Psoas muscle (tissue), 8 donors: ENCODE data around the gene UBAC2. TPM values are rescaled to one million over a fixed set of nuclear protein-coding genes. Genes with fewer than 3 reads are reported as not detected.

Experiments
- ATAC-seq, 4 donors: fragments of 200-7000 bp; cut with Tn5 transposase; one replicate each; pipeline ENCODE4 v1.9.1; 2020; ENCODE audit warnings: moderate library complexity in 3 of 4, mild to moderate bottlenecking in 2 of 4
- DNase-seq, 2 donors: peaks; one replicate each; pipeline ENCODE4 v3.0.0-alpha.2; 2020
- H3K27ac ChIP-seq: fragments of 200-600 bp; one replicate; pipeline ENCODE4 v1.8.0; 2022
- H3K27me3 ChIP-seq, 3 donors: fragments of 200-600 bp in 1 of 3; one replicate each; pipeline versions ENCODE4 v1.6.1 to v1.8.0; 2013 to 2022; ENCODE audit warnings: low read length in 2 of 3, mild to moderate bottlenecking in 2 of 3, moderate library complexity in 1 of 3; ENCODE audit not compliant: insufficient read depth in 3 of 3
- H3K36me3 ChIP-seq, 2 donors: fragments of 200-600 bp in 1 of 2; one replicate each; pipeline versions ENCODE4 v1.6.1 to v1.8.0; 2013 to 2022; ENCODE audit warnings: low read depth in 1 of 2, mild to moderate bottlenecking in 1 of 2, moderate library complexity in 1 of 2; ENCODE audit not compliant: insufficient read depth in 1 of 2
- H3K4me1 ChIP-seq: fragments of 200-600 bp; one replicate; pipeline ENCODE4 v1.8.0; 2022
- H3K4me3 ChIP-seq: fragments of 200-600 bp; one replicate; pipeline ENCODE4 v1.8.0; 2022; ENCODE audit warnings: mild to moderate bottlenecking
- H3K9me3 ChIP-seq: fragments of 200-600 bp; one replicate; pipeline ENCODE4 v1.8.0; 2022
- WGBS, 3 donors: extraction: QIAGEN DNeasy Blood & Tissue Kit; methylation state at CpG; one replicate each; pipeline versions ENCODE4 v1.1.6 to v1.1.7; 2013; 5-methylcytosine and 5-hydroxymethylcytosine counted together
- intact Hi-C, 2 donors: fragments of 100-400 bp; cut with DNase I; formaldehyde crosslinking; loops; one replicate each; pipeline versions ENCODE4 v1.11.0 to v1.14.2; 2022
- polyA plus RNA-seq, 3 donors: library from polyadenylated mRNA; stranded (reverse); fragments of 200-250 nt; gene quantifications; one replicate each; pipeline ENCODE4 v1.2.3, GENCODE V29; 2013
- total RNA-seq, 4 donors: library from RNA; stranded (reverse); fragmentation: NEBNext Ultra II Directional in 2 of 4; extraction: Animal tissue kit (Norgen Biotek cat#: 25700) in 2 of 4; gene quantifications; one replicate each; pipeline versions ENCODE4 v1.2.1 to v1.2.4, GENCODE V29; 2021 to 2023
- TF ChIP-seq, protein P1 (sequence below): fragments of 200-600 bp; IDR thresholded peaks from one replicate; pipeline ENCODE4 v1.8.0; 2022; ENCODE audit warnings: antibody characterized with exemption
- donor health status: healthy with polysubstance abuse.
- donor health status: DM: no; HTN: no; CAD: no; lungs with moderate emphysema.
- donor health status: Bipolar disorder and iron deficiency.
- donor health status: healthy.
- donor health status: DM: yes; HTN: yes; CAD: no.
- donor health status: DM: no; HTN: no; CAD: no.
- donor health status: DM: no; HTN: no; CAD: no.
- donor health status: DM: yes; HTN: yes; CAD: no.

The UBAC2 gene
- total and polyA plus RNA-seq, 7 donors: 54.1 to 97.1 (median 71.7) TPM

DNA sequence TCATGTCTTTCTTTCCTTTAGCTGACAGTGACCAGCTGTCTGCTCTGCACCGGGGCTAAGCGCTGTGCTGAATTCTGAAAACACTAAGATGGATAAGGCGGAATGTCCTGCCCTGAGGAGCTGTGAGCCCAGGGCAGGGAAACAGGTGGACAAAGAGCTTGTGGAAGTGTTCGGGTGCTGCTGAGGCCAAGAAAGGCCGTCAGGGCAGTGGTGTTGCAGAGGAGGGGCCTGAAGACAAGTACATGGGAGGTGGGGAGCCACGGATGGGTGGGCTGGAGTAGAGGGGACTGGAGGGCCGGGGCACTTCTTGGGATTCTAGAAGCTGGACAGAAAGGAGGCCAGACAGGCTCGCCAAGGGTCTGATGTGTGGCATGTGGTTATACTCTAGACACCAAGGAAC lies 172.8 kb downstream of the UBAC2 start:
- 89 to 96% (median 93%) methylated on average over 8 of the region's 8 CpGs for WGBS, 3 donors
- ATAC-seq (no peak), DNase-seq (no peak)
- Histone ChIP-seq H3K9me3 (no peaks in the 10 kb centered on the region), H3K4me1 (no peaks in the 10 kb centered on the region), H3K27ac (no peak overlapping the region), H3K27me3 (no peaks in the 10 kb centered on the region), H3K4me3 (no peak overlapping the region), H3K36me3 (peaks cover 0 to 70% of the 10 kb centered on the region in 2 donors)
- intact Hi-C loops: no loop called here
- TF ChIP-seq, protein P1, sequence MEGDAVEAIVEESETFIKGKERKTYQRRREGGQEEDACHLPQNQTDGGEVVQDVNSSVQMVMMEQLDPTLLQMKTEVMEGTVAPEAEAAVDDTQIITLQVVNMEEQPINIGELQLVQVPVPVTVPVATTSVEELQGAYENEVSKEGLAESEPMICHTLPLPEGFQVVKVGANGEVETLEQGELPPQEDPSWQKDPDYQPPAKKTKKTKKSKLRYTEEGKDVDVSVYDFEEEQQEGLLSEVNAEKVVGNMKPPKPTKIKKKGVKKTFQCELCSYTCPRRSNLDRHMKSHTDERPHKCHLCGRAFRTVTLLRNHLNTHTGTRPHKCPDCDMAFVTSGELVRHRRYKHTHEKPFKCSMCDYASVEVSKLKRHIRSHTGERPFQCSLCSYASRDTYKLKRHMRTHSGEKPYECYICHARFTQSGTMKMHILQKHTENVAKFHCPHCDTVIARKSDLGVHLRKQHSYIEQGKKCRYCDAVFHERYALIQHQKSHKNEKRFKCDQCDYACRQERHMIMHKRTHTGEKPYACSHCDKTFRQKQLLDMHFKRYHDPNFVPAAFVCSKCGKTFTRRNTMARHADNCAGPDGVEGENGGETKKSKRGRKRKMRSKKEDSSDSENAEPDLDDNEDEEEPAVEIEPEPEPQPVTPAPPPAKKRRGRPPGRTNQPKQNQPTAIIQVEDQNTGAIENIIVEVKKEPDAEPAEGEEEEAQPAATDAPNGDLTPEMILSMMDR: no peak

DNA sequence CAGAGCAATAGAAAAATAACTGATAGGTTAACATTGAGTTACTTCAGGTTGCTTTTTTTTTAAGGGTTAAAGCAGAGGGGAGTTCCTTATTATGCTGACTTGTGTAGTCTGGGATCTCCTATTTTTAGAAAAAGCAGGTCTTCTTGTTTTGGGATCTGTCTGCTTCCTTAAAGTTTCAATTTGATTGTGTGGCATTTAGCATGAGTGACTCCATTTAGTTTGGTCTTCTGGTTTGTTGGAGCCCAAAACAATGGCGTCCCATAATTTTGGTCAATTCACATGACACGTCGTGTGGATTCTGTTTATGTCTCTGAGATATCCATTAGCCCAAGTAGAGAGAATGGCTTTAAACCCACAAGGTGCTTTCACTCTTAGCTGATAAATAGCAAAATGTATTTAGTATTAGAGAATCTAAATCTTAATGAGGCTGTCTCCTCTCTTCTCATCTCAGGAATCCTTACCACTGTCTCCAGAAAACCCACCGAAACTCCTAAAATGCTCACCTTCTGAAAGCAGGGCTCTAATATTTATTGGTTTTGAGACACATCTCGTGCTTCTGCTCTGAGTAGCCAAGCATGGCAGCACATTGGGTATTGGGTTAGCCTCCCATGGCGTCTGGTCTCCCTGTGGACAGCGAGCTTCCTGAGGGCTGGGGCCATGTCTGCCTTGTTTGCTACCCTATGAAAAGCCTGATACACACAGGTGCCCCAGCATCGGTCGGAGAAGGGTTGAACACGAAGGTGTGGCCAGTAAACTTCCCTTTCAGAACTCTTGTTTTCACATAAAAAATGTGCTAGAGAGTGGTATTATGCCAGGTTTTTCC lies 173.7 kb downstream of the UBAC2 start:
- WGBS, 3 donors: 95 to 98% (median 96%) methylated on average over 10 of the region's 10 CpGs

DNA sequence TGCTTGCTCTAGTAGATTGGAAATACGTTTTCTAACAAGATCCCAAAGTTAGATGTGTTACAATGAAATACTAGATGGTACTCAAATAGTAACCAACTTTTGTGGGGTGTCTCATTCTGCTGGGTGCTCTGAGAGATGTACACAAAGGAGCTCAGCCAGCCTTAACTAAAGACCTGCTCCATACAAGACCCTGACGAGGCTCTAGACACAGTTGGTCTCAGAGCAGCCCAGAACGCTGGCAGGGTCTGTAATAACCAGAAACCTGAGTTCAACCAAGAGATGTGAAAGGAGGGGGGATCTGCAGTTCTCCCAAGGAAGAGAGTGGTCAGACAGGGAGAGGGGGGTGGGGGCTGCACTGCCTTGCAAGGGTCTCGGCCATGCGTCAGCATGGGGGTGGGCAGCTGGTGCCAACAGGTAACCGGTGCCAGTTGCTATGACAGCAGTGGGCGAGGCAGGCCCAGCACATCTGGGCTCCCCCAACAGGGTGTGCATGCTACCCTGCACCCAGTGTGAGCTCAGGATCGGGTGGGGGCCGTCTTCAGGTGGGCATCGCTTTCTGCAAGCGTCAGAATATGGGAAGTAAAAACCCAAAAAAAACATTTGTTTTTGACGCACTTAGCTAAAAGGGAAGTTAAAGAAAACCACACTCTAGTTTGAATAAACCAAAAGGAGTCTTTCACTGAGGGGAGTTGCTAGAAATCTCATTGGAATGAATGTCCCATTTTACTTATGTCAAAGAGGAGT lies 174.5 kb downstream of the UBAC2 start:
- Histone ChIP-seq H3K4me1 (no peaks in the 10 kb centered on the region), H3K27me3 (no peaks in the 10 kb centered on the region), H3K4me3 (no peak overlapping the region), H3K27ac (no peak overlapping the region), H3K36me3 (peaks cover 0 to 67% of the 10 kb centered on the region in 2 donors), H3K9me3 (no peaks in the 10 kb centered on the region)
- 78 to 94% (median 92%) methylated on average over 12 of the region's 12 CpGs for WGBS, 3 donors
- TF ChIP-seq, protein P1: no peak
- intact Hi-C loops: no loop called here
- ATAC-seq (peak in 1 of 4 donors; percentile 27), DNase-seq (no peak)

More for the DNA sequence above, 173.7 kb downstream of the UBAC2 start:
- H3K9me3 ChIP-seq: no peaks in the 10 kb centered on the region
- peaks cover 0 to 67% of the 10 kb centered on the region in 2 donors for H3K36me3 ChIP-seq
- no peak overlapping the region for H3K27ac ChIP-seq
- intact Hi-C loops: no loop called here
- no peaks in the 10 kb centered on the region for H3K4me1 ChIP-seq
- DNase-seq (no peak), ATAC-seq (no peak)
- no peaks in the 10 kb centered on the region for H3K27me3 ChIP-seq
- TF ChIP-seq, protein P1: no peak
- no peak overlapping the region for H3K4me3 ChIP-seq

DNA sequence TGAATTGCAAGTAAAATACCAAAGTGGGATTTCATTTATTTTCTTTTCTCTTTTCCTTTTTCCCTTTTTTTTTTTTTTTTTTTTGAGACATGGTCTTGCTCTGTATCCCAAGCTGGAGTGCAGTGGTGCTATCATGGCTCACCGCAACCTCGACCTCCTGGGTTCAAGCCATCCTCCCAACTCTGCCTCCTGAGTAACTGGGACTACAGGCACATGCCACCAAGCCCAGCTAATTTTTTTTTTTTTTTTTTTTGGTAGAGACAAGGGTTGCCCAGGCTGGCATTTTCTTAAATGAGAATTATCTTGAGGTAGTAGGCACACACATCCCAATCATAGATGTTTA lies 175.1 kb downstream of the UBAC2 start:
- no peak for DNase-seq
- WGBS, 3 donors: 92 to 97% (median 96%) methylated on average over 2 of the region's 2 CpGs
- TF ChIP-seq, protein P1: no peak
- Histone ChIP-seq H3K9me3 (no peaks in the 10 kb centered on the region), H3K4me1 (no peaks in the 10 kb centered on the region), H3K4me3 (no peak overlapping the region), H3K36me3 (peaks cover 0 to 67% of the 10 kb centered on the region in 2 donors), H3K27me3 (no peaks in the 10 kb centered on the region), H3K27ac (no peak overlapping the region)
- ATAC-seq: no peak
- intact Hi-C loops: no loop called here
